ENCODE data around the gene ARHGAP28. TPM values are rescaled to one million over a fixed set of nuclear protein-coding genes. Genes with fewer than 3 reads are reported as not detected.
"Not testable (repeated sequence)": the region's sequence is repeated elsewhere in the genome, so short reads cannot be mapped to it uniquely, and the experiment has no call there.

The ARHGAP28 gene
- total RNA-seq, 8 experiments from 2014 or later = 5.4 to 19.4 (median 9.8) TPM

- in situ Hi-C loops (cut with MboI; ENCODE audit: low pct_unique_long_range_greater_than_20kb in 2 of 9, low sequenced_read_pairs in 9 of 9, unreplicated experiment in 9 of 9) = no loop called here
- Histone ChIP-seq H3K4me3 (no peak overlapping the region), H3K27ac (no peak overlapping the region), H3K4me1 (replicated peaks in 1 of 2) (peaks cover 0 to 32% of the 10 kb centered on the region in 2 donors)
- whole genome bisulfite sequencing, 10 experiments = 0 to 100% (median 39%) methylated on average over 1 of the region's 1 CpG
- ATAC-seq (replicated peaks in 6 of 8) = no peak
Measured at GRCh38 chr18:6811816-6812215, 82.3 kb downstream of the ARHGAP28 start.

- Histone ChIP-seq H3K4me1 (replicated peaks in 1 of 2) (peaks cover 0 to 32% of the 10 kb centered on the region in 2 donors), H3K4me3 (no peak overlapping the region), H3K27ac (no peak overlapping the region)
- in situ Hi-C loops (cut with MboI; ENCODE audit: low pct_unique_long_range_greater_than_20kb in 2 of 9, low sequenced_read_pairs in 9 of 9, unreplicated experiment in 9 of 9) = no loop called here
- ATAC-seq (replicated peaks in 6 of 8) = peak in 5 of 8 experiments; percentile 49 to 89 (median 65)
- WGBS, 10 experiments = 10 to 92% (median 57%) methylated on average over 1 to 4 of the region's 4 CpGs
Measured at GRCh38 chr18:6814882-6815425, 85.4 kb downstream of the ARHGAP28 start.

GRCh38 chr18:6816154-6816553 lies 86.6 kb downstream of the ARHGAP28 start:
- Histone ChIP-seq H3K4me3 (no peak overlapping the region), H3K27ac (no peak overlapping the region), H3K4me1 (replicated peaks in 1 of 2) (peaks cover 0 to 32% of the 10 kb centered on the region in 2 donors)
- in situ Hi-C loops (cut with MboI; ENCODE audit: low pct_unique_long_range_greater_than_20kb in 2 of 9, low sequenced_read_pairs in 9 of 9, unreplicated experiment in 9 of 9) = no loop called here
- no peak for ATAC-seq (replicated peaks in 6 of 8)
- WGBS, 10 experiments = 0 to 100% (median 80%) methylated on average over 1 to 3 of the region's 3 CpGs; no CpG with 5 or more reads in 3 of the 10 experiments

GRCh38 chr18:6819332-6819731 lies 89.8 kb downstream of the ARHGAP28 start:
- WGBS, 10 experiments = 0 to 83% (median 60%) methylated on average over 1 of the region's 1 CpG; no CpG with 5 or more reads in 7 of the 10 experiments
- in situ Hi-C loops (cut with MboI; ENCODE audit: low pct_unique_long_range_greater_than_20kb in 2 of 9, low sequenced_read_pairs in 9 of 9, unreplicated experiment in 9 of 9) = no loop called here
- Histone ChIP-seq H3K27ac (no peak overlapping the region), H3K4me3 (no peak overlapping the region), H3K4me1 (replicated peaks in 1 of 2) (peaks cover 0 to 18% of the 10 kb centered on the region in 2 donors)
- ATAC-seq (replicated peaks in 6 of 8) = no peak

- ATAC-seq (replicated peaks in 6 of 8) = no peak
- H3K27ac ChIP-seq = no peak overlapping the region
- H3K4me3 ChIP-seq = no peak overlapping the region
- in situ Hi-C loops (cut with MboI; ENCODE audit: low pct_unique_long_range_greater_than_20kb in 2 of 9, low sequenced_read_pairs in 9 of 9, unreplicated experiment in 9 of 9) = no loop called here
- H3K4me1 ChIP-seq (replicated peaks in 1 of 2) = peaks cover 0 to 13% of the 10 kb centered on the region in 2 donors
Measured at GRCh38 chr18:6820314-6820713, 90.8 kb downstream of the ARHGAP28 start.

- Histone ChIP-seq H3K4me3 (no peak overlapping the region), H3K27ac (no peak overlapping the region), H3K4me1 (replicated peaks in 1 of 2) (peaks cover 0 to 3% of the 10 kb centered on the region in 2 donors)
- ATAC-seq (replicated peaks in 6 of 8) = no peak
- WGBS, 10 experiments = 33 to 100% (median 80%) methylated on average over 1 of the region's 1 CpG; no CpG with 5 or more reads in 3 of the 10 experiments
- in situ Hi-C loops (cut with MboI; ENCODE audit: low pct_unique_long_range_greater_than_20kb in 2 of 9, low sequenced_read_pairs in 9 of 9, unreplicated experiment in 9 of 9) = no loop called here
Measured at GRCh38 chr18:6821356-6821755, 91.8 kb downstream of the ARHGAP28 start.

- no CpG with 5 or more reads among the region's 29 CpGs for WGBS, 10 experiments
- H3K27ac ChIP-seq; H3K4me3 ChIP-seq; ATAC-seq (replicated peaks in 6 of 8); in situ Hi-C loops (cut with MboI; ENCODE audit: low pct_unique_long_range_greater_than_20kb in 2 of 9, low sequenced_read_pairs in 9 of 9, unreplicated experiment in 9 of 9); H3K4me1 ChIP-seq (replicated peaks in 1 of 2): not testable (repeated sequence)
Measured at GRCh38 chr18:6827161-6827560, 97.6 kb downstream of the ARHGAP28 start.

GRCh38 chr18:6827566-6827965 lies 98.0 kb downstream of the ARHGAP28 start:
- H3K27ac ChIP-seq; H3K4me1 ChIP-seq (replicated peaks in 1 of 2); in situ Hi-C loops (cut with MboI; ENCODE audit: low pct_unique_long_range_greater_than_20kb in 2 of 9, low sequenced_read_pairs in 9 of 9, unreplicated experiment in 9 of 9); H3K4me3 ChIP-seq; ATAC-seq (replicated peaks in 6 of 8): not testable (repeated sequence)
- no CpG with 5 or more reads among the region's 30 CpGs for WGBS, 10 experiments

- ATAC-seq (replicated peaks in 6 of 8) = no peak
- in situ Hi-C loops (cut with MboI; ENCODE audit: low pct_unique_long_range_greater_than_20kb in 2 of 9, low sequenced_read_pairs in 9 of 9, unreplicated experiment in 9 of 9) = no loop called here
- 14 to 100% (median 61%) methylated on average over 1 of the region's 1 CpG; no CpG with 5 or more reads in 2 of the 10 experiments for WGBS, 10 experiments
- Histone ChIP-seq H3K4me1 (replicated peaks in 1 of 2) (no peaks in the 10 kb centered on the region), H3K4me3 (no peak overlapping the region), H3K27ac (no peak overlapping the region)
Measured at GRCh38 chr18:6830916-6831315, 101.4 kb downstream of the ARHGAP28 start.

- H3K4me1 ChIP-seq (replicated peaks in 1 of 2) = no peaks in the 10 kb centered on the region
- 29 to 100% (median 83%) methylated on average over 1 of the region's 1 CpG for WGBS, 10 experiments
- in situ Hi-C loops (cut with MboI; ENCODE audit: low pct_unique_long_range_greater_than_20kb in 2 of 9, low sequenced_read_pairs in 9 of 9, unreplicated experiment in 9 of 9) = no loop called here
- no peak overlapping the region for H3K4me3 ChIP-seq
- no peak overlapping the region for H3K27ac ChIP-seq
- ATAC-seq (replicated peaks in 6 of 8) = peak in 3 of 8 experiments; percentile 20 to 36 (median 27)
Measured at GRCh38 chr18:6835345-6835744, 105.8 kb downstream of the ARHGAP28 start.

- ATAC-seq (replicated peaks in 6 of 8) = no peak
- in situ Hi-C loops (cut with MboI; ENCODE audit: low pct_unique_long_range_greater_than_20kb in 2 of 9, low sequenced_read_pairs in 9 of 9, unreplicated experiment in 9 of 9) = no loop called here
- Histone ChIP-seq H3K27ac (no peak overlapping the region), H3K4me1 (replicated peaks in 1 of 2) (no peaks in the 10 kb centered on the region), H3K4me3 (no peak overlapping the region)
- WGBS, 10 experiments = 83 to 100% methylated on average over 1 of the region's 1 CpG; no CpG with 5 or more reads in 8 of the 10 experiments
Measured at GRCh38 chr18:6836331-6836730, 106.8 kb downstream of the ARHGAP28 start.

GRCh38 chr18:6837904-6838303 lies 108.4 kb downstream of the ARHGAP28 start:
- ATAC-seq (replicated peaks in 6 of 8) = no peak
- in situ Hi-C loops (cut with MboI; ENCODE audit: low pct_unique_long_range_greater_than_20kb in 2 of 9, low sequenced_read_pairs in 9 of 9, unreplicated experiment in 9 of 9) = no loop called here
- 55 to 100% (median 95%) methylated on average over 1 to 3 of the region's 3 CpGs; no CpG with 5 or more reads in 1 of the 10 experiments for WGBS, 10 experiments
- H3K4me3 ChIP-seq = no peak overlapping the region
- no peak overlapping the region for H3K27ac ChIP-seq
- no peaks in the 10 kb centered on the region for H3K4me1 ChIP-seq (replicated peaks in 1 of 2)

GRCh38 chr18:6842081-6842480 lies 112.6 kb downstream of the ARHGAP28 start:
- in situ Hi-C loops (cut with MboI; ENCODE audit: low pct_unique_long_range_greater_than_20kb in 2 of 9, low sequenced_read_pairs in 9 of 9, unreplicated experiment in 9 of 9) = no loop called here
- ATAC-seq (replicated peaks in 6 of 8) = no peak
- no peak overlapping the region for H3K4me3 ChIP-seq
- H3K27ac ChIP-seq = no peak overlapping the region
- H3K4me1 ChIP-seq (replicated peaks in 1 of 2) = no peaks in the 10 kb centered on the region
- 20 to 100% (median 50%) methylated on average over 1 to 3 of the region's 3 CpGs; no CpG with 5 or more reads in 3 of the 10 experiments for WGBS, 10 experiments

GRCh38 chr18:6843308-6843707 lies 113.8 kb downstream of the ARHGAP28 start:
- no peaks in the 10 kb centered on the region for H3K4me1 ChIP-seq (replicated peaks in 1 of 2)
- no peak for ATAC-seq (replicated peaks in 6 of 8)
- H3K27ac ChIP-seq = no peak overlapping the region
- WGBS, 10 experiments = 28 to 100% (median 63%) methylated on average over 1 to 2 of the region's 2 CpGs
- in situ Hi-C loops (cut with MboI; ENCODE audit: low pct_unique_long_range_greater_than_20kb in 2 of 9, low sequenced_read_pairs in 9 of 9, unreplicated experiment in 9 of 9) = no loop called here
- no peak overlapping the region for H3K4me3 ChIP-seq
